ENCODE measurements around the gene CRB3. TPM values are rescaled to one million over a fixed set of nuclear protein-coding genes. Genes with fewer than 3 reads are reported as not detected.
A peak's percentile ranks its signal among the peaks of the same experiment; 100 is the strongest.

The CRB3 gene
- total and polyA plus RNA-seq, 4 experiments from 2014 or later = 4.2 to 10.3 (median 4.7) TPM

GRCh38 chr19:6516018-6516658, 52.1 kb downstream of the CRB3 start:
- Histone ChIP-seq H3K27me3 (ENCODE audit: insufficient read depth, low read length) (no peaks in the 10 kb centered on the region), H3K27ac (ENCODE audit: low read depth, low read length) (peak overlapping the region; percentile 45), H3K4me3 (ENCODE audit: low read length in 2 of 2) (peak overlapping the region; percentile 30 to 70), H3K9me3 (ENCODE audit: control insufficient read depth in 1 of 2, low read length in 2 of 2) (no peaks in the 10 kb centered on the region), H3K4me1 (ENCODE audit: insufficient read depth, low read length) (peaks cover 25% of the 10 kb centered on the region), H3K36me3 (ENCODE audit: insufficient read depth, low read length) (no peaks in the 10 kb centered on the region)
- Mint-ChIP-seq H3K4me3 (peak overlapping the region; percentile 93 to 99 (median 96)), H3K36me3 (no peaks in the 10 kb centered on the region), H3K27me3 (no peaks in the 10 kb centered on the region), H3K27ac (peak overlapping the region; percentile 65 to 93 (median 91)), H3K9me3 (peaks cover 0 to 3% (median 0%) of the 10 kb centered on the region in 8 donors), H3K4me1 (peaks cover 21 to 37% (median 27%) of the 10 kb centered on the region in 4 donors)
- POLR2A ChIA-PET (ENCODE audit: partially characterized antibody) = interaction anchor here (0.6 to 1.6 kb wide), 9 partner anchors 15 to 484 kb away, joined by 3 to 8 read pairs (median 3); partner anchors contain the start of genes DENND1C and TNFSF9
- intact Hi-C loops (cut with micrococcal nuclease) = loop anchor here (1.0 to 2.0 kb wide), 3 partner anchors 237 to 347 kb away; partner anchors contain the start of gene SH2D3A
- peak in 4 of 5 donors; percentile 52 to 61 (median 56) for DNase-seq
- CTCF ChIA-PET (ENCODE audit: partially characterized antibody) = interaction anchor here (0.6 to 4.5 kb wide), 24 partner anchors 9 to 1725 kb away, joined by 3 to 54 read pairs (median 4); partner anchors contain the start of genes DENND1C, GPR108, KHSRP and SH2D3A

Small RNA genes within 50 kb of the gene (microRNA-seq; reads per million reads assigned to microRNA genes)
- 3.1 reads per million, percentile 13 among the genes with 10 or more reads in this experiment for gene MIR3940 (ENCODE audit: borderline microRNAs expressed, borderline number of aligned reads, borderline replicate concordance)

Other genes with a start within 250 kb of the CRB3 start
- gene MLLT1, start 184.3 kb upstream of the CRB3 start, total RNA-seq = 10 to 100 TPM; 41.1 to 41.7 TPM
- 1 to 10 TPM in 1 of 2 donors, under 1 TPM in 1; 0.50 to 2.0 TPM for gene MLLT1, start 184.3 kb upstream of the CRB3 start, polyA plus RNA-seq
- 1 to 10 TPM in 1 of 2 experiments, under 1 TPM in 1; 0.67 to 1.3 TPM for gene ACER1, start 130.7 kb upstream of the CRB3 start, total RNA-seq
- gene ACER1, start 130.7 kb upstream of the CRB3 start, polyA plus RNA-seq = 1 to 10 TPM in 1 of 2 donors, under 1 TPM in 1; 0.90 to 1.1 TPM
- 10 to 100 TPM; 70.8 to 71.3 TPM for gene CLPP, start 102.7 kb upstream of the CRB3 start, total RNA-seq
- 100 to 1,000 TPM; 160 to 212 TPM for gene CLPP, start 102.7 kb upstream of the CRB3 start, polyA plus RNA-seq
- 10 to 100 TPM; 67.4 to 73.4 TPM for gene ALKBH7, start 91.5 kb upstream of the CRB3 start, total RNA-seq
- gene ALKBH7, start 91.5 kb upstream of the CRB3 start, polyA plus RNA-seq = 10 to 100 TPM; 72.3 to 88.1 TPM
- 1 to 10 TPM; 4.6 to 5.2 TPM for gene PSPN, start 88.3 kb upstream of the CRB3 start, total RNA-seq
- under 1 TPM; 0.38 to 0.61 TPM for gene PSPN, start 88.3 kb upstream of the CRB3 start, polyA plus RNA-seq
- gene GTF2F1, start 71.1 kb upstream of the CRB3 start, total RNA-seq = 10 to 100 TPM; 56.3 to 57.7 TPM
- 10 to 100 TPM in 1 of 2 donors, 1 to 10 TPM in 1; 6.6 to 27.5 TPM for gene GTF2F1, start 71.1 kb upstream of the CRB3 start, polyA plus RNA-seq
- gene KHSRP, start 39.5 kb upstream of the CRB3 start, total RNA-seq = 100 to 1,000 TPM; 168 to 169 TPM
- 10 to 100 TPM in 1 of 2 donors, 1 to 10 TPM in 1; 4.3 to 25.3 TPM for gene KHSRP, start 39.5 kb upstream of the CRB3 start, polyA plus RNA-seq
- not detected for gene SLC25A41, start 30.5 kb upstream of the CRB3 start, total RNA-seq
- gene SLC25A41, start 30.5 kb upstream of the CRB3 start, polyA plus RNA-seq = not detected
- 10 to 100 TPM; 24.9 to 25.5 TPM for gene SLC25A23, start 4.5 kb upstream of the CRB3 start, total RNA-seq
- gene SLC25A23, start 4.5 kb upstream of the CRB3 start, polyA plus RNA-seq = 10 to 100 TPM in 1 of 2 donors, 1 to 10 TPM in 1; 8.2 to 24.3 TPM
- gene DENND1C, start 17.5 kb downstream of the CRB3 start, total RNA-seq = 100 to 1,000 TPM; 105 to 113 TPM
- 10 to 100 TPM; 39.6 to 77.8 TPM for gene DENND1C, start 17.5 kb downstream of the CRB3 start, polyA plus RNA-seq
- 1 to 10 TPM; 3.9 to 4.7 TPM for gene TUBB4A, start 38.0 kb downstream of the CRB3 start, total RNA-seq
- 1 to 10 TPM; 1.5 to 1.9 TPM for gene TUBB4A, start 38.0 kb downstream of the CRB3 start, polyA plus RNA-seq
- gene TNFSF9, start 66.8 kb downstream of the CRB3 start, total RNA-seq = under 1 TPM; 0.64 to 0.99 TPM
- 1 to 10 TPM in 1 of 2 donors, under 1 TPM in 1; 0.29 to 3.3 TPM for gene TNFSF9, start 66.8 kb downstream of the CRB3 start, polyA plus RNA-seq
- gene CD70, start 126.9 kb downstream of the CRB3 start, total RNA-seq = 1 to 10 TPM; 1.9 to 3.0 TPM
- gene CD70, start 126.9 kb downstream of the CRB3 start, polyA plus RNA-seq = 1 to 10 TPM; 1.8 to 1.9 TPM
- gene TNFSF14, start 205.9 kb downstream of the CRB3 start, total RNA-seq = 10 to 100 TPM; 12.5 to 14.0 TPM
- 10 to 100 TPM in 1 of 2 donors, 1 to 10 TPM in 1; 3.1 to 18.9 TPM for gene TNFSF14, start 205.9 kb downstream of the CRB3 start, polyA plus RNA-seq